Measurements from ENCODE around the gene RAET1E. TPM values are rescaled to one million over a fixed set of nuclear protein-coding genes. Genes with fewer than 3 reads are reported as not detected.
"Not testable (repeated sequence)": the region's sequence is repeated elsewhere in the genome, so short reads cannot be mapped to it uniquely, and the experiment has no call there.

The RAET1E gene
- total RNA-seq, 1 donor from 2014 or later = not detected

GRCh38 chr6:149913085-149913484 is 15.2 kb upstream of the RAET1E start:
- intact Hi-C loops (cut with micrococcal nuclease) = no loop called here
- Mint-ChIP-seq H3K4me3 (no peak overlapping the region), H3K4me1 (no peaks in the 10 kb centered on the region), H3K27me3 (peaks cover 27% of the 10 kb centered on the region), H3K27ac (no peak overlapping the region), H3K9me3 (peaks cover 2% of the 10 kb centered on the region), H3K36me3 (ENCODE audit: low read depth) (no peaks in the 10 kb centered on the region)
- no peak for DNase-seq

- intact Hi-C loops (cut with micrococcal nuclease); DNase-seq; H3K27ac Mint-ChIP-seq; H3K4me3 Mint-ChIP-seq; H3K9me3 Mint-ChIP-seq; H3K4me1 Mint-ChIP-seq; H3K36me3 Mint-ChIP-seq (ENCODE audit: low read depth): not testable (repeated sequence)
- H3K27me3 Mint-ChIP-seq = peaks cover 26% of the 10 kb centered on the region
Measured at GRCh38 chr6:149912680-149913079, 14.8 kb upstream of the RAET1E start.

- no peaks in the 10 kb centered on the region for H3K36me3 Mint-ChIP-seq (ENCODE audit: low read depth)
- intact Hi-C loops (cut with micrococcal nuclease) = no loop called here
- peaks cover 26% of the 10 kb centered on the region for H3K27me3 Mint-ChIP-seq
- no peak overlapping the region for H3K27ac Mint-ChIP-seq
- H3K9me3 Mint-ChIP-seq = peaks cover 6% of the 10 kb centered on the region
- DNase-seq = no peak
- H3K4me3 Mint-ChIP-seq = no peak overlapping the region
- no peaks in the 10 kb centered on the region for H3K4me1 Mint-ChIP-seq
Measured at GRCh38 chr6:149910721-149911151, 12.8 kb upstream of the RAET1E start.

- Mint-ChIP-seq H3K36me3 (ENCODE audit: low read depth) (no peaks in the 10 kb centered on the region), H3K9me3 (peaks cover 6% of the 10 kb centered on the region), H3K4me1 (no peaks in the 10 kb centered on the region), H3K27me3 (peaks cover 26% of the 10 kb centered on the region), H3K27ac (no peak overlapping the region), H3K4me3 (no peak overlapping the region)
- no peak for DNase-seq
- intact Hi-C loops (cut with micrococcal nuclease) = no loop called here
Measured at GRCh38 chr6:149909701-149910470, 12.0 kb upstream of the RAET1E start.

GRCh38 chr6:149908480-149908879 is 10.6 kb upstream of the RAET1E start:
- H3K9me3 Mint-ChIP-seq; intact Hi-C loops (cut with micrococcal nuclease); H3K36me3 Mint-ChIP-seq (ENCODE audit: low read depth); H3K4me3 Mint-ChIP-seq; H3K27ac Mint-ChIP-seq; H3K4me1 Mint-ChIP-seq; DNase-seq: not testable (repeated sequence)
- peaks cover 16% of the 10 kb centered on the region for H3K27me3 Mint-ChIP-seq

- peaks cover 8% of the 10 kb centered on the region for H3K27me3 Mint-ChIP-seq
- intact Hi-C loops (cut with micrococcal nuclease) = no loop called here
- H3K9me3 Mint-ChIP-seq = peaks cover 6% of the 10 kb centered on the region
- H3K27ac Mint-ChIP-seq = no peak overlapping the region
- no peak for DNase-seq
- no peaks in the 10 kb centered on the region for H3K36me3 Mint-ChIP-seq (ENCODE audit: low read depth)
- H3K4me3 Mint-ChIP-seq = no peak overlapping the region
- H3K4me1 Mint-ChIP-seq = no peaks in the 10 kb centered on the region
Measured at GRCh38 chr6:149907317-149907716, 9.4 kb upstream of the RAET1E start.

GRCh38 chr6:149906405-149906804 is 8.5 kb upstream of the RAET1E start:
- H3K36me3 Mint-ChIP-seq (ENCODE audit: low read depth) = no peaks in the 10 kb centered on the region
- no peaks in the 10 kb centered on the region for H3K4me1 Mint-ChIP-seq
- no peak overlapping the region for H3K4me3 Mint-ChIP-seq
- no peak for DNase-seq
- intact Hi-C loops (cut with micrococcal nuclease) = no loop called here
- no peak overlapping the region for H3K27ac Mint-ChIP-seq
- peaks cover 14% of the 10 kb centered on the region for H3K27me3 Mint-ChIP-seq
- H3K9me3 Mint-ChIP-seq = peaks cover 6% of the 10 kb centered on the region

- no peaks in the 10 kb centered on the region for H3K4me1 Mint-ChIP-seq
- H3K36me3 Mint-ChIP-seq (ENCODE audit: low read depth) = no peaks in the 10 kb centered on the region
- peaks cover 14% of the 10 kb centered on the region for H3K27me3 Mint-ChIP-seq
- no peak overlapping the region for H3K4me3 Mint-ChIP-seq
- H3K27ac Mint-ChIP-seq = no peak overlapping the region
- intact Hi-C loops (cut with micrococcal nuclease) = no loop called here
- no peak for DNase-seq
- peaks cover 6% of the 10 kb centered on the region for H3K9me3 Mint-ChIP-seq
Measured at GRCh38 chr6:149905911-149906371, 8.0 kb upstream of the RAET1E start.

- intact Hi-C loops (cut with micrococcal nuclease) = no loop called here
- Mint-ChIP-seq H3K9me3 (peaks cover 6% of the 10 kb centered on the region), H3K27me3 (peaks cover 12% of the 10 kb centered on the region), H3K27ac (no peak overlapping the region), H3K36me3 (ENCODE audit: low read depth) (no peaks in the 10 kb centered on the region), H3K4me3 (no peak overlapping the region), H3K4me1 (no peaks in the 10 kb centered on the region)
- DNase-seq = no peak
Measured at GRCh38 chr6:149905371-149905910, 7.5 kb upstream of the RAET1E start.

- H3K4me3 Mint-ChIP-seq = no peak overlapping the region
Measured at GRCh38 chr6:149904661-149905370, 6.9 kb upstream of the RAET1E start.

GRCh38 chr6:149903938-149904611 is 6.2 kb upstream of the RAET1E start:
- peaks cover 11% of the 10 kb centered on the region for H3K27me3 Mint-ChIP-seq
- no peak overlapping the region for H3K27ac Mint-ChIP-seq
- H3K4me3 Mint-ChIP-seq = no peak overlapping the region
- no peak for DNase-seq
- peaks cover 6% of the 10 kb centered on the region for H3K9me3 Mint-ChIP-seq
- H3K4me1 Mint-ChIP-seq = no peaks in the 10 kb centered on the region
- intact Hi-C loops (cut with micrococcal nuclease) = no loop called here
- no peaks in the 10 kb centered on the region for H3K36me3 Mint-ChIP-seq (ENCODE audit: low read depth)

More at GRCh38 chr6:149904661-149905370, 6.9 kb upstream of the RAET1E start:
- DNase-seq = no peak
- peaks cover 6% of the 10 kb centered on the region for H3K9me3 Mint-ChIP-seq
- no peak overlapping the region for H3K27ac Mint-ChIP-seq
- peaks cover 11% of the 10 kb centered on the region for H3K27me3 Mint-ChIP-seq
- no peaks in the 10 kb centered on the region for H3K36me3 Mint-ChIP-seq (ENCODE audit: low read depth)
- intact Hi-C loops (cut with micrococcal nuclease) = no loop called here
- no peaks in the 10 kb centered on the region for H3K4me1 Mint-ChIP-seq

GRCh38 chr6:149901444-149902140 is 3.7 kb upstream of the RAET1E start:
- H3K36me3 Mint-ChIP-seq (ENCODE audit: low read depth) = no peaks in the 10 kb centered on the region
- intact Hi-C loops (cut with micrococcal nuclease) = no loop called here
- DNase-seq = no peak
- H3K4me3 Mint-ChIP-seq = no peak overlapping the region
- peaks cover 2% of the 10 kb centered on the region for H3K4me1 Mint-ChIP-seq
- H3K27me3 Mint-ChIP-seq = peaks cover 10% of the 10 kb centered on the region
- no peak overlapping the region for H3K27ac Mint-ChIP-seq
- no peaks in the 10 kb centered on the region for H3K9me3 Mint-ChIP-seq

GRCh38 chr6:149900620-149901443 is 2.9 kb upstream of the RAET1E start:
- Mint-ChIP-seq H3K9me3 (no peaks in the 10 kb centered on the region), H3K4me1 (peaks cover 8% of the 10 kb centered on the region), H3K36me3 (ENCODE audit: low read depth) (no peaks in the 10 kb centered on the region), H3K27ac (no peak overlapping the region), H3K27me3 (peaks cover 8% of the 10 kb centered on the region), H3K4me3 (no peak overlapping the region)
- no peak for DNase-seq
- intact Hi-C loops (cut with micrococcal nuclease) = no loop called here
